ENCODE data around the gene CDK18.
"Not testable (repeated sequence)": the region's sequence is repeated elsewhere in the genome, so short reads cannot be mapped to it uniquely, and the experiment has no call there.

Gene CDK18
- total RNA-seq = 0.04 to 0.84 reads per million in 2 experiments

DNA sequence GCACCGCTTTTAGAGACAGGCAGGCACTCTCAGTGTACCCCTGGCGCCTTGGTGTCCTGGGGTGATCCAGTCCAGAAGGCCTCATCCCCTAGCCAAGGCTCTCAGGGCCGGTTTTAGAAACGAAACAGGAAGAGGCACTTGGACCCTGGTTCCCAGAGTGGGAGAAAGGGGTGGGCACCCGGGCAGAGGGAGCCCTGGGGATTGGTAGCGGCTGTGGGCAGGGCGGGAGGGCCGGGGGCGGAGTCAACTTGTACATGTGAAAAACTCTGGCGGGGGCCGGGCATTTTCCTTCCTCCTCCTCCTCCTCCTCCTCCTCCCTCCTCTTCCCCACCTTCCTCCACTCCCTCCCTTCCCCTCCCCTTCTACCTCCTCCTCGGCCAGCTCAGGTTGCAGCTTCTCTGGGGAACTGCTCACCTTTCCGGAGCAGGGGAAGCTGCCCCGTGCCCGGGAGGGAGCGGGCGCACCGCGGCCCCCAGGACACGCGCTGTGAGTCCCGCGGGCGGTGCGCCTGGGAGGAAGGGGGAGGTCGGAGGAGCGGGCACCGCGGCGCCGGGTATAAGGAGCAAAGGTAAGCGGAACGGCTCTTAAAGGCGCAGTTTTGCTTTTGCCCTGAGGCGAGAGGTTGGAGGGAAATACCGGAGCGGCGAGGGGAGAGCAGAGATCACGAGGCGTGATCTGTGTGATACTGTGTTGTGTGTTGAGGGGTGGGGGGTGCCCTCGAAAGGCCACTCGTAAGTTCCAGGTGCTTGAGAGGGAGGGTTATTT, at the start of gene CDK18:
CDK18 (plus strand) TSS at position 359 of the 765 bp plus-strand sequence. CDS start 18,499 bp downstream, outside the sequence.
- DNase-seq (ENCODE audit: low read depth) = no peak

- DNase-seq (ENCODE audit: low read depth) = no peak
Observed at GRCh38 chr1:205454903-205455335, 49.5 kb upstream of the CDK18 start.

- DNase-seq (ENCODE audit: low read depth) = no peak
Observed at GRCh38 chr1:205455581-205456382, 48.7 kb upstream of the CDK18 start, which contains the start of gene BLACAT1. Gene BLACAT1 (minus strand): TSS chr1:205456045.

GRCh38 chr1:205456383-205456867, 48.0 kb upstream of the CDK18 start:
- no peak for DNase-seq (ENCODE audit: low read depth)

GRCh38 chr1:205456868-205457745, 47.4 kb upstream of the CDK18 start:
- DNase-seq (ENCODE audit: low read depth) = no peak

- peak; percentile 12 for DNase-seq (ENCODE audit: low read depth)
Observed at GRCh38 chr1:205458777-205459566, 45.5 kb upstream of the CDK18 start.

GRCh38 chr1:205465392-205465791, 39.1 kb upstream of the CDK18 start:
- DNase-seq (ENCODE audit: low read depth) = no peak

- DNase-seq (ENCODE audit: low read depth) = no peak
Observed at GRCh38 chr1:205466595-205467220, 37.8 kb upstream of the CDK18 start.

- no peak for DNase-seq (ENCODE audit: low read depth)
Observed at GRCh38 chr1:205470131-205470530, 34.3 kb upstream of the CDK18 start.

GRCh38 chr1:205472737-205473441, 31.6 kb upstream of the CDK18 start:
- no peak for DNase-seq (ENCODE audit: low read depth)

DNA sequence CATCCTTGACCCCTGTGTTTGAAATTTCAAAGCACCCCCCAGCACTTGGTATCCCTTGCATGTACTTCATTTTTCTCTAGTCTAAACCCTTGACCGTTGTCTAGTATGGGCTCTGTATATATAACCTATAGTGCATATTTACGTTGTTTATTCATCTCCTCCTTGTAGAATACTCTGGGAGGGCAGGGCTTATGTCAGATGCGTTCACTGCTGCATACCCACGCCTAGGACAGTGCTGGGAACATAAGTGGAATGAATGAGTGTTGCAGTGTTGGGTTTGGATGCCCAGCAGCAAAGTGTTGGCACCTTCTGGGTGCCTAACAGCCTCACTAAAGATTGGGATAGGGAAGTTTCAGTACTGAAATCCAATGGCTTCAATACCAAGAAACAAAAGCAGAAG, 31.0 kb upstream of the CDK18 start:
- DNase-seq (ENCODE audit: low read depth) = no peak

DNA sequence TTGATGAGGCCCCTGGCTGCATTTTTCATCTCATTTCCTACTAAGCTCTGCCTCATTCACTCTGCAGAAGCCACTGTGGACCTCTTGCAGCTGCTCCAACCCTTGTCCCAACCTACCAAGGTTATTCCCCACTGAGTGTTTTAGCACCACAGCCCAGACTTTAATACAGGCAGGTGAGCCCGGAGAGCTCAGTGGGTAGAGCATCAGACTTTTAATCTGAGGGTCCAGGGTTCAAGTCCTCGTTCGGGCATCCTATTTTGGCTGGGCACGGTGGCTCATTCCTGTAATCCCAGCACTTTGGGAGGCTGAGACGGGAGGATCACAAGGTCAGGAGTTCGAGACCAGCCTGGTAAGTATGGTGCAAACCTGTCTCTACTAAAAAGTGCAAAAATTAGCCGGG, 30.5 kb upstream of the CDK18 start:
- no peak for DNase-seq (ENCODE audit: low read depth)

GRCh38 chr1:205474571-205474970, 29.9 kb upstream of the CDK18 start:
- DNase-seq (ENCODE audit: low read depth) = no peak

GRCh38 chr1:205475855-205476254, 28.6 kb upstream of the CDK18 start:
- no peak for DNase-seq (ENCODE audit: low read depth)

- no peak for DNase-seq (ENCODE audit: low read depth)
Observed at GRCh38 chr1:205476648-205477047, 27.8 kb upstream of the CDK18 start.

DNA sequence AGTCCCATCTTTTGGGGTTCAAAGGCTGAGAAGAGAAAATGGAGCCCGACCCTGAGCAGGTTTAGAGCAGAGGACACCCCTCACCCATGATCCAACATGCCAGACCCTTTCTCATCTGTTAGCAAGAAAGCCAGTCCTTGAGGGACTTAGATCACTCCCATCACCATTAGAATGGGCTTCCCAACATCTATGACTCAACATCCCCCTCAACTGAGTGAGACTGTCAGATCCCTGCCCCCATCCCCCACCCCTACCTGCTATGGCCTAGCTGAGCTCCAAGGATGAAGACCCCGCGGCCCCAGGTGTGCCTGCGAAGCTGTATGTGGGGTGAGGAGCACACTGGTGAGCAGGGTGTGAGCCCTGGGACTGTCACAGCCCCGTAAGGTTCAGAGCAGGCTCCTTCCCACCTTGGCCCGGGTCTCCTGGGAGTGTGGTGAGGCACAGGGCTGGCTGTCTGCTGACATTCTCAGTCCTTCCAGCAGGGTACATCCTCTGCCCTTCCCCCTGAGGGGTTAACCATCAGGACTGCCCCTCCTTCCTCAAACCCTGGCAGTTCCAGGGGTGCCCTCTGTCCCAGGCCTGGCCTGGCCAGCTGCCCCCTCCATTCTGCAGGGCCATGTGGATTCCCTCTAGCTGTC, 27.2 kb upstream of the CDK18 start:
- no peak for DNase-seq (ENCODE audit: low read depth)

GRCh38 chr1:205477759-205478247, 26.7 kb upstream of the CDK18 start:
- DNase-seq (ENCODE audit: low read depth) = no peak

DNA sequence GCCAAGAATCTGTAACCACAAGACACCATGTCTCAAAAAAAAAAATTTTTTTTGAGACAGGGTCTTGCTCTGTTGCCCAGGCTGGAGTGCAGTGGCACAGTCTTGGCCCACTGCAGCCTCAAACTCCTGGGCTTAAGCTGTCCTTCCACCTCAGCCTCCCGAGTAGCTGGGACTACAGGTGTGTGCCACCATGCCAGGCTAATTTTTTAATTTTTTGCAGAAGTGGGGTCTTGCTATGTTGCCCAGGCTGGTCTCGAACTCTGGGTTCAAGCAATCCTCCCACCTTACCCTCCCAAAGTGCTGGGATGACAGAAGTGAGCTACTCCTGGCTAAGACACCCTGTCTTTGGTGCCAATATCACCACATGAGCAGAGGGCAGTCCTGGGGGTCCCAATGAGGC, 25.5 kb upstream of the CDK18 start:
- DNase-seq (ENCODE audit: low read depth) = not testable (repeated sequence)

- peak; percentile 38 for DNase-seq (ENCODE audit: low read depth)
Observed at GRCh38 chr1:205480349-205480985, 24.0 kb upstream of the CDK18 start.

Data from T follicular helper cell (primary cell).